Spleen (tissue), 11 donors: ENCODE measurements around the gene PTX4. TPM values are rescaled to one million over a fixed set of nuclear protein-coding genes. Genes with fewer than 3 reads are reported as not detected.

Experiments used
- DNase-seq: peaks from one replicate; pipeline ENCODE4 v3.0.0-alpha.2; 2020
- H3K27ac ChIP-seq, 8 donors: fragments of 200-600 bp; sonication (generic) in 7 of 8; 1 replicate in 4 of 8; 2 replicates in 4 of 8; pipeline versions ENCODE4 v1.5.0 to v1.8.0; 2016 to 2021; ENCODE audit warnings: inconsistent platforms in 4 of 8, mild to moderate bottlenecking in 4 of 8, moderate library complexity in 1 of 8
- H3K27me3 ChIP-seq, 7 donors: fragments of 200-600 bp; sonication (generic) in 6 of 7; replicated peaks in 1 of 7; 1 replicate in 4 of 7; 2 replicates in 3 of 7; pipeline versions ENCODE4 v1.5.0 to v1.8.0; 2016 to 2021; ENCODE audit warnings: inconsistent platforms in 3 of 7, mild to moderate bottlenecking in 1 of 7
- H3K36me3 ChIP-seq, 6 donors: fragments of 200-600 bp; sonication (generic) in 5 of 6; 1 replicate in 4 of 6; 2 replicates in 2 of 6; pipeline versions ENCODE4 v1.5.0 to v1.8.0; 2016 to 2021; ENCODE audit warnings: inconsistent platforms in 2 of 6
- H3K4me1 ChIP-seq, 6 donors: fragments of 200-600 bp; sonication (generic) in 5 of 6; 1 replicate in 3 of 6; 2 replicates in 3 of 6; pipeline versions ENCODE4 v1.5.0 to v1.8.0; 2016 to 2021; ENCODE audit warnings: inconsistent platforms in 3 of 6
- H3K4me3 ChIP-seq, 8 donors: fragments of 200-600 bp; sonication (generic) in 7 of 8; 1 replicate in 4 of 8; 2 replicates in 4 of 8; pipeline versions ENCODE4 v1.5.0 to v1.8.0; 2016 to 2021; ENCODE audit warnings: inconsistent platforms in 4 of 8, mild to moderate bottlenecking in 4 of 8, moderate library complexity in 2 of 8
- H3K9me3 ChIP-seq, 8 donors: fragments of 200-600 bp; sonication (generic) in 7 of 8; 1 replicate in 4 of 8; 2 replicates in 4 of 8; pipeline versions ENCODE4 v1.5.0 to v1.8.0; 2016 to 2021; ENCODE audit warnings: inconsistent platforms in 4 of 8
- CTCF ChIP-seq, 11 experiments: fragments of 200-600 bp in 7 of 11; fragments of 450-650 bp in 4 of 11; sonication (generic) in 4 of 11; IDR thresholded peaks in 8 of 11; conservative IDR thresholded peaks in 3 of 11; 1 replicate in 7 of 11; 2 replicates in 4 of 11; pipeline versions ENCODE4 v1.4.0 to v1.8.0; 2016 to 2021; ENCODE audit warnings: antibody characterized with exemption in 11 of 11, inconsistent platforms in 4 of 11, mild to moderate bottlenecking in 1 of 11
- POLR2A ChIP-seq, 3 donors: fragments of 450-650 bp; IDR thresholded peaks; one replicate each; pipeline ENCODE4 v1.5.1; 2017; ENCODE audit warnings: antibody characterized with exemption in 3 of 3, mild to moderate bottlenecking in 1 of 3
- POLR2AphosphoS5 ChIP-seq, 3 donors: sonication (generic); formaldehyde crosslinking; IDR thresholded peaks; one replicate each; pipeline ENCODE4 v1.5.1; 2017; ENCODE audit warnings: antibody characterized with exemption in 3 of 3
- WGBS, 5 donors: extraction: QIAGEN DNeasy Blood & Tissue Kit in 3 of 5; methylation state at CpG; one replicate each; pipeline versions ENCODE4 v1.1.5 to v1.1.7; 2013 to 2018; 5-methylcytosine and 5-hydroxymethylcytosine counted together
- intact Hi-C: fragments of 100-400 bp; cut with DNase I; formaldehyde crosslinking; loops from one replicate; pipeline ENCODE4 v1.15.0; 2023; ENCODE audit warnings: low total_unique reads
- polyA plus RNA-seq, 3 donors: library from polyadenylated mRNA; stranded (reverse); fragments of 200-250 nt; gene quantifications; one replicate each; pipeline ENCODE4 v1.2.1, GENCODE V29; 2013
- total RNA-seq, 7 donors: library from RNA; depleted of rRNA in 3 of 7; stranded (reverse); fragments of >200 nt in 3 of 7; fragmentation: NEBNext Ultra II Directional in 4 of 7; extraction: Animal tissue kit (Norgen Biotek cat#: 25700) in 4 of 7; gene quantifications; one replicate each; pipeline versions ENCODE4 v1.1.0 to v1.2.1, GENCODE V29; 2016 to 2021
- donor health status: healthy with polysubstance abuse.
- donor health status: DM: no; HTN: no; CAD: no; lungs with moderate emphysema.
- donor health status: DM: no; HTN: no; CAD: no.
- donor health status: Bipolar disorder and iron deficiency.
- donor health status: healthy.
- donor health status: DM: no; HTN: no; CAD: no.
- donor health status: DM: yes; HTN: yes; CAD: no.

The PTX4 gene
- total and polyA plus RNA-seq, 10 donors: 0.03 to 0.85 (median 0.44) TPM; not detected in 3

- DNase-seq: no peak
- Histone ChIP-seq H3K27ac (no peak overlapping the region), H3K4me3 (no peak overlapping the region), H3K27me3 (no peaks in the 10 kb centered on the region), H3K9me3 (no peaks in the 10 kb centered on the region), H3K4me1 (peaks cover 0 to 16% (median 10%) of the 10 kb centered on the region in 6 donors), H3K36me3 (peaks cover 10 to 97% (median 73%) of the 10 kb centered on the region in 6 donors)
- intact Hi-C loops: no loop called here
- TF ChIP-seq POLR2AphosphoS5 (IDR thresholded peaks at IDR 0.05) (no peak), CTCF (IDR thresholded peaks at IDR 0.05 in 8 of 11, conservative IDR thresholded peaks at IDR 0.05 in 3 of 11) (no peak), POLR2A (IDR thresholded peaks at IDR 0.05) (no peak)
- 95 to 96% (median 96%) methylated on average over 31 to 37 of the region's 37 CpGs for WGBS, 5 donors
Measured at GRCh38 chr16:1505073-1505844, 16.5 kb upstream of the PTX4 start.

GRCh38 chr16:1503110-1503955, 14.6 kb upstream of the PTX4 start:
- Histone ChIP-seq H3K4me1 (no peaks in the 10 kb centered on the region), H3K36me3 (peaks cover 10 to 97% (median 77%) of the 10 kb centered on the region in 6 donors), H3K9me3 (no peaks in the 10 kb centered on the region), H3K27ac (no peak overlapping the region), H3K4me3 (no peak overlapping the region), H3K27me3 (no peaks in the 10 kb centered on the region)
- intact Hi-C loops: no loop called here
- WGBS, 5 donors: 93 to 97% (median 96%) methylated on average over 37 of the region's 37 CpGs
- DNase-seq: no peak
- TF ChIP-seq CTCF (IDR thresholded peaks at IDR 0.05 in 8 of 11, conservative IDR thresholded peaks at IDR 0.05 in 3 of 11): no peak
- no peak for TF ChIP-seq POLR2A (IDR thresholded peaks at IDR 0.05)
- TF ChIP-seq POLR2AphosphoS5 (IDR thresholded peaks at IDR 0.05): no peak

- no peak for DNase-seq
- intact Hi-C loops: no loop called here
Measured at GRCh38 chr16:1502092-1503004, 13.6 kb upstream of the PTX4 start.

More at GRCh38 chr16:1502092-1503004, 13.6 kb upstream of the PTX4 start:
- TF ChIP-seq POLR2AphosphoS5 (IDR thresholded peaks at IDR 0.05) (no peak), POLR2A (IDR thresholded peaks at IDR 0.05) (no peak), CTCF (IDR thresholded peaks at IDR 0.05 in 8 of 11, conservative IDR thresholded peaks at IDR 0.05 in 3 of 11) (no peak)
- Histone ChIP-seq H3K9me3 (no peaks in the 10 kb centered on the region), H3K27me3 (no peaks in the 10 kb centered on the region), H3K36me3 (peaks cover 10 to 97% (median 85%) of the 10 kb centered on the region in 6 donors), H3K4me3 (no peak overlapping the region), H3K27ac (no peak overlapping the region), H3K4me1 (no peaks in the 10 kb centered on the region)
- 91 to 97% (median 96%) methylated on average over 16 to 42 of the region's 42 CpGs for WGBS, 5 donors
